Lung (tissue), 12 donors: ENCODE data around the gene RRP1. TPM values are rescaled to one million over a fixed set of nuclear protein-coding genes. Genes with fewer than 3 reads are reported as not detected.
A peak's percentile ranks its signal among the peaks of the same experiment; 100 is the strongest.

Source experiments
- ATAC-seq: fragments of 200-7000 bp; cut with Tn5 transposase; one replicate; pipeline ENCODE4 v1.9.1; 2020; ENCODE audit warnings: moderate number of reproducible peaks; ENCODE audit not compliant: insufficient read depth, low FRiP score
- DNase-seq, 3 donors: peaks; one replicate each; pipeline ENCODE4 v3.0.0-alpha.2; 2013 to 2017
- H3K27ac ChIP-seq, 2 donors: one replicate each; pipeline ENCODE4 v1.5.1; 2013; ENCODE audit warnings: mild to moderate bottlenecking in 2 of 2, moderate library complexity in 2 of 2, control low read depth in 1 of 2, inconsistent platforms in 1 of 2, low read depth in 1 of 2, low read length in 1 of 2
- H3K27me3 ChIP-seq, 3 donors: one replicate each; pipeline ENCODE4 v1.5.1; 2013; ENCODE audit warnings: low read length in 2 of 3; ENCODE audit not compliant: control insufficient read depth in 3 of 3, insufficient read depth in 3 of 3
- H3K36me3 ChIP-seq, 4 donors: one replicate each; pipeline ENCODE4 v1.5.1; 2013; ENCODE audit warnings: low read length in 4 of 4, mild to moderate bottlenecking in 1 of 4, moderate library complexity in 1 of 4; ENCODE audit not compliant: control insufficient read depth in 4 of 4, insufficient read depth in 4 of 4
- H3K4me1 ChIP-seq, 5 donors: one replicate each; pipeline ENCODE4 v1.5.1; 2013; ENCODE audit warnings: low read length in 5 of 5, mild to moderate bottlenecking in 2 of 5, moderate library complexity in 1 of 5; ENCODE audit not compliant: control insufficient read depth in 5 of 5, insufficient read depth in 5 of 5
- H3K4me3 ChIP-seq: one replicate; pipeline ENCODE4 v1.5.1; 2013; ENCODE audit warnings: mild to moderate bottlenecking, control low read depth, moderate library complexity
- H3K9ac ChIP-seq, 2 donors: one replicate each; pipeline ENCODE4 v1.5.1; 2013; ENCODE audit warnings: low read length in 2 of 2, control low read depth in 1 of 2; ENCODE audit not compliant: insufficient read depth in 1 of 2
- H3K9me3 ChIP-seq, 4 donors: one replicate each; pipeline ENCODE4 v1.5.1; 2013; ENCODE audit warnings: low read length in 3 of 4, mild to moderate bottlenecking in 1 of 4, moderate library complexity in 1 of 4; ENCODE audit not compliant: control insufficient read depth in 4 of 4, insufficient read depth in 3 of 4
- WGBS, 2 donors: extraction: QIAGEN DNeasy Blood & Tissue Kit; methylation state at CpG; one replicate each; pipeline ENCODE4 v1.1.7; 2013; 5-methylcytosine and 5-hydroxymethylcytosine counted together
- polyA plus RNA-seq, 2 donors: library from polyadenylated mRNA; stranded (reverse); fragments of 200-250 nt; gene quantifications; one replicate each; pipeline ENCODE4 v1.2.1, GENCODE V29; 2013
- total RNA-seq, 2 donors: library from RNA; depleted of rRNA in 1 of 2; stranded (reverse); fragments of >200 nt in 1 of 2; gene quantifications; one replicate each; pipeline ENCODE4 v1.2.1, GENCODE V29; 2014 to 2021
- TF ChIP-seq, protein P1 (sequence below): IDR thresholded peaks from 2 replicates; pipeline ENCODE4 v1.5.1; 2012; ENCODE audit warnings: mild to moderate bottlenecking; ENCODE audit errors: control extremely low read depth, extremely low read depth
- donor health status: control.
- donor health status: control.
- donor health status: Bipolar disorder and iron deficiency.
- donor health status: healthy.
- donor health status: DM: yes; HTN: yes; CAD: no.

The RRP1 gene
- total and polyA plus RNA-seq, 4 donors = 15.8 to 26.7 (median 19.5) TPM

DNA sequence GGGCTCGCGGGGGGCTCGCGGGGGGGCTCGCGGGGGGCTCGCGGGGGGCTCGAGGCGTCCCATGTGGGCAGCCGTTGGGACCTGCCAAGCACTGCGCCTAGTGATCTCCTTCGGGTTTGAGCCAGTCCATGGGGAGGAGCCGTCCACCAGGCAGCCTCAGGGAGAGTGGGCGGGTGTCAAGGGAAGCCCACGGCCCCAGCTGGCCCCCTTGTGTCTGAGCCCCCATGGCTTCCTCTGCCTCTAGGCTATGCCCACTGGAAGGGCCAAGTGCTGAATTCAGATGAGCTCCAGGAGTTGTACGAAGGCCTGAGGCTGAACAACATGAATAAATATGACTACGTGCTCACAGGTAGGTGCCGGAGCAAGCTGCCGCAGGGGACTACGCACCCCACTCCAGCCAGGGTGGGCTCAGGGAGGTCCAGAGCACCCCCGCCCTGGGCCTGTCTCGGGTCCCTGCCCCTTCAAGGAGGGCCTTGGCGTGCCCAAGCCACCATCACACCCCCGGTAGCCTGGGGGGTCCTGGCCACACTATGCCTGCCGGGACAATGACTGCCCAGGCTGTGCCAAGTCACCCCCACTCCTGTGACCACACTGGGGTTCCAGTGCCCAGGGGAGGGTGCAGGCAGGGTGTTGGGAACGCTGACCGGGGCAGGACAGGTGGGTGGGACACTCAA lies 47.8 kb upstream of the RRP1 start:
- Histone ChIP-seq H3K9me3 (no peaks in the 10 kb centered on the region), H3K27ac (no peak overlapping the region), H3K27me3 (no peaks in the 10 kb centered on the region), H3K4me1 (peaks cover 0 to 9% (median 0%) of the 10 kb centered on the region in 5 donors), H3K9ac (no peak overlapping the region), H3K4me3 (no peak overlapping the region), H3K36me3 (peaks cover 0 to 43% (median 2%) of the 10 kb centered on the region in 4 donors)
- DNase-seq (peak; percentile 38 to 67 (median 45)), ATAC-seq (no peak)
- TF ChIP-seq, protein P1, sequence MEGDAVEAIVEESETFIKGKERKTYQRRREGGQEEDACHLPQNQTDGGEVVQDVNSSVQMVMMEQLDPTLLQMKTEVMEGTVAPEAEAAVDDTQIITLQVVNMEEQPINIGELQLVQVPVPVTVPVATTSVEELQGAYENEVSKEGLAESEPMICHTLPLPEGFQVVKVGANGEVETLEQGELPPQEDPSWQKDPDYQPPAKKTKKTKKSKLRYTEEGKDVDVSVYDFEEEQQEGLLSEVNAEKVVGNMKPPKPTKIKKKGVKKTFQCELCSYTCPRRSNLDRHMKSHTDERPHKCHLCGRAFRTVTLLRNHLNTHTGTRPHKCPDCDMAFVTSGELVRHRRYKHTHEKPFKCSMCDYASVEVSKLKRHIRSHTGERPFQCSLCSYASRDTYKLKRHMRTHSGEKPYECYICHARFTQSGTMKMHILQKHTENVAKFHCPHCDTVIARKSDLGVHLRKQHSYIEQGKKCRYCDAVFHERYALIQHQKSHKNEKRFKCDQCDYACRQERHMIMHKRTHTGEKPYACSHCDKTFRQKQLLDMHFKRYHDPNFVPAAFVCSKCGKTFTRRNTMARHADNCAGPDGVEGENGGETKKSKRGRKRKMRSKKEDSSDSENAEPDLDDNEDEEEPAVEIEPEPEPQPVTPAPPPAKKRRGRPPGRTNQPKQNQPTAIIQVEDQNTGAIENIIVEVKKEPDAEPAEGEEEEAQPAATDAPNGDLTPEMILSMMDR = no peak
- 67 to 83% methylated on average over 17 to 25 of the region's 28 CpGs for WGBS, 2 donors

DNA sequence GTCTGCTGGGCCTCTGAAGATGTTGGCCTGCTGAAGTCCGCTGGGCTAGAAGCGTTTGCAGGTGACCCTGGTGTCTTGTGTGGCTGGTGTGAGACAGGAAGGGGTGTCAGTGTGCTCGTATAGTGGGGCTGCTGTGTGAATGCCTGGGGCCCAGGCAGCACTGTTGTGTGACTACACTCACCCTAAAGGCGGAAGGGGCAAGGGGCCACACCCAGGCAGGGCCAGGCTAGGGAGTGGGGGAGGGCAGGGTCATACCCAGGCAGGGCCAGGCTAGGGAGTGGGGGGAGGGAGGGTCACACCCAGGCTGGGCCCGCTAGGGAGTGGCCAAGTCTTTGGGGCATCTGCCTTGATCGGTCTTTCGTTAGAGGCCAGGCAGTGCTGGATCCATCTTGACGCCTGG lies 45.4 kb upstream of the RRP1 start:
- H3K9ac ChIP-seq = no peak overlapping the region
- no peaks in the 10 kb centered on the region for H3K9me3 ChIP-seq
- ATAC-seq (peak; percentile 43), DNase-seq (no peak)
- H3K4me3 ChIP-seq = no peak overlapping the region
- 92 to 93% methylated on average over 8 of the region's 8 CpGs for WGBS, 2 donors
- TF ChIP-seq, protein P1 = no peak
- peaks cover 0 to 9% (median 0%) of the 10 kb centered on the region in 5 donors for H3K4me1 ChIP-seq
- H3K27ac ChIP-seq = no peak overlapping the region
- peaks cover 0 to 52% (median 2%) of the 10 kb centered on the region in 4 donors for H3K36me3 ChIP-seq
- H3K27me3 ChIP-seq = no peaks in the 10 kb centered on the region

DNA sequence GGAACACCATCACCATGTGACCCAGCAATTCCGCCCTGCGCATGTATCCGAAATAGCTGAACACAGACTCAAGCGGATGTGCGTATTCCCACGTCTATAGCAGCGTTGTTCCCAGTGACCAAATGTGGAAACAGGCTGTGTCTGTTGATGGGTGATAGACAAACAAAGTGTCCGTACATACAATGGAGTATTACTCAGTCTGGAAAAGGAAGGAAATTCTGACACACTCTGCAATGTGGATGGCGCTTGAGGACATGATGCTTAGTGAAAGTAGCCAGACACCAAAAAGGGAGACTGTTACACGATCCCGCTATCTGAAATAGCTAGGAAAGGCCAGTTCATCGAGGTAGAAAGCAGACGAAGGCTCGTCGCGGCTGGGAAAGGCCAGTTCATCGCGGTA lies 44.7 kb upstream of the RRP1 start:
- Histone ChIP-seq H3K27me3 (no peaks in the 10 kb centered on the region), H3K4me3 (no peak overlapping the region), H3K36me3 (peaks cover 0 to 58% (median 2%) of the 10 kb centered on the region in 4 donors), H3K9ac (no peak overlapping the region), H3K9me3 (no peaks in the 10 kb centered on the region), H3K27ac (no peak overlapping the region), H3K4me1 (peaks cover 0 to 9% (median 0%) of the 10 kb centered on the region in 5 donors)
- TF ChIP-seq, protein P1 = no peak
- ATAC-seq (no peak), DNase-seq (no peak)
- WGBS, 2 donors = 96 to 98% methylated on average over 18 of the region's 18 CpGs
